Measurements from ENCODE around the gene ADGRV1. TPM values are rescaled to one million over a fixed set of nuclear protein-coding genes. Genes with fewer than 3 reads are reported as not detected.

Gene ADGRV1
- total RNA-seq, 1 donor from 2014 or later: 10.0 TPM

- no peak overlapping the region for H2AFZ ChIP-seq (ENCODE audit: low read depth, low read length)
- H3K4me2 ChIP-seq (ENCODE audit: low read length): no peak overlapping the region
- DNase-seq (ENCODE audit: low read depth) (no peak), FAIRE-seq (no peak)
- Mint-ChIP-seq H3K9me3 (ENCODE audit: unreplicated experiment) (peaks cover 7% of the 10 kb centered on the region), H3K4me1 (ENCODE audit: low read depth, unreplicated experiment) (no peaks in the 10 kb centered on the region), H3K36me3 (ENCODE audit: low read depth, unreplicated experiment) (peaks cover 2% of the 10 kb centered on the region), H3K27me3 (ENCODE audit: low read depth, unreplicated experiment) (no peaks in the 10 kb centered on the region), H3K27ac (ENCODE audit: unreplicated experiment) (no peak overlapping the region), H3K4me3 (ENCODE audit: unreplicated experiment) (no peak overlapping the region)
- no peaks in the 10 kb centered on the region for H3K36me3 ChIP-seq (ENCODE audit: insufficient read depth, low read length)
- H3K9me3 ChIP-seq (ENCODE audit: insufficient read depth, low read depth, low read length): no peaks in the 10 kb centered on the region
- H3K4me3 ChIP-seq (ENCODE audit: insufficient read depth, low read depth, low read length): no peak overlapping the region
- H3K27ac ChIP-seq (ENCODE audit: low read depth, low read length): no peak overlapping the region
- H3K79me2 ChIP-seq (ENCODE audit: insufficient read depth, low read length): no peaks in the 10 kb centered on the region
- no peak overlapping the region for H3K9ac ChIP-seq (ENCODE audit: low read length)
- TF ChIP-seq CTCF (IDR thresholded peaks at IDR 0.05; ENCODE audit: insufficient read depth, low read depth, low read length): no peak
- TF ChIP-seq EZH2 (IDR thresholded peaks at IDR 0.05; ENCODE audit: insufficient read depth, low read length): no peak
- no peaks in the 10 kb centered on the region for H3K4me1 ChIP-seq (ENCODE audit: insufficient read depth, low read length)
- no peaks in the 10 kb centered on the region for H3K27me3 ChIP-seq (ENCODE audit: insufficient read depth, low read length)
- H4K20me1 ChIP-seq (ENCODE audit: insufficient read depth, low read length): no peaks in the 10 kb centered on the region
These were observed 181.0 kb downstream of the ADGRV1 start for GRCh38 chr5:90739567-90739966.

GRCh38 chr5:90740244-90740799, 181.7 kb downstream of the ADGRV1 start:
- Histone ChIP-seq H3K9ac (ENCODE audit: low read length) (no peak overlapping the region), H3K4me1 (ENCODE audit: insufficient read depth, low read length) (no peaks in the 10 kb centered on the region), H2AFZ (ENCODE audit: low read depth, low read length) (no peak overlapping the region), H4K20me1 (ENCODE audit: insufficient read depth, low read length) (no peaks in the 10 kb centered on the region), H3K27ac (ENCODE audit: low read depth, low read length) (no peak overlapping the region), H3K4me3 (ENCODE audit: insufficient read depth, low read depth, low read length) (no peak overlapping the region), H3K36me3 (ENCODE audit: insufficient read depth, low read length) (no peaks in the 10 kb centered on the region), H3K27me3 (ENCODE audit: insufficient read depth, low read length) (no peaks in the 10 kb centered on the region), H3K9me3 (ENCODE audit: insufficient read depth, low read depth, low read length) (no peaks in the 10 kb centered on the region), H3K4me2 (ENCODE audit: low read length) (no peak overlapping the region), H3K79me2 (ENCODE audit: insufficient read depth, low read length) (no peaks in the 10 kb centered on the region)
- Mint-ChIP-seq H3K36me3 (ENCODE audit: low read depth, unreplicated experiment) (peaks cover 2% of the 10 kb centered on the region), H3K4me1 (ENCODE audit: low read depth, unreplicated experiment) (no peaks in the 10 kb centered on the region), H3K27ac (ENCODE audit: unreplicated experiment) (no peak overlapping the region), H3K4me3 (ENCODE audit: unreplicated experiment) (no peak overlapping the region), H3K27me3 (ENCODE audit: low read depth, unreplicated experiment) (no peaks in the 10 kb centered on the region), H3K9me3 (ENCODE audit: unreplicated experiment) (peaks cover 7% of the 10 kb centered on the region)
- FAIRE-seq: no peak
- DNase-seq (ENCODE audit: low read depth): no peak
- TF ChIP-seq EZH2 (IDR thresholded peaks at IDR 0.05; ENCODE audit: insufficient read depth, low read length): no peak
- TF ChIP-seq CTCF (IDR thresholded peaks at IDR 0.05; ENCODE audit: insufficient read depth, low read depth, low read length): no peak

GRCh38 chr5:90741022-90741564, 182.5 kb downstream of the ADGRV1 start:
- Mint-ChIP-seq H3K4me3 (ENCODE audit: unreplicated experiment) (no peak overlapping the region), H3K9me3 (ENCODE audit: unreplicated experiment) (peaks cover 7% of the 10 kb centered on the region), H3K4me1 (ENCODE audit: low read depth, unreplicated experiment) (no peaks in the 10 kb centered on the region), H3K27me3 (ENCODE audit: low read depth, unreplicated experiment) (no peaks in the 10 kb centered on the region), H3K27ac (ENCODE audit: unreplicated experiment) (no peak overlapping the region), H3K36me3 (ENCODE audit: low read depth, unreplicated experiment) (peaks cover 2% of the 10 kb centered on the region)
- no peak overlapping the region for H2AFZ ChIP-seq (ENCODE audit: low read depth, low read length)
- H3K9ac ChIP-seq (ENCODE audit: low read length): no peak overlapping the region
- no peaks in the 10 kb centered on the region for H3K79me2 ChIP-seq (ENCODE audit: insufficient read depth, low read length)
- TF ChIP-seq CTCF (IDR thresholded peaks at IDR 0.05; ENCODE audit: insufficient read depth, low read depth, low read length) (no peak), EZH2 (IDR thresholded peaks at IDR 0.05; ENCODE audit: insufficient read depth, low read length) (no peak)
- DNase-seq (ENCODE audit: low read depth): no peak
- H3K27me3 ChIP-seq (ENCODE audit: insufficient read depth, low read length): no peaks in the 10 kb centered on the region
- no peaks in the 10 kb centered on the region for H3K36me3 ChIP-seq (ENCODE audit: insufficient read depth, low read length)
- no peaks in the 10 kb centered on the region for H3K4me1 ChIP-seq (ENCODE audit: insufficient read depth, low read length)
- no peak for FAIRE-seq
- no peak overlapping the region for H3K27ac ChIP-seq (ENCODE audit: low read depth, low read length)
- no peaks in the 10 kb centered on the region for H3K9me3 ChIP-seq (ENCODE audit: insufficient read depth, low read depth, low read length)
- no peak overlapping the region for H3K4me2 ChIP-seq (ENCODE audit: low read length)
- H3K4me3 ChIP-seq (ENCODE audit: insufficient read depth, low read depth, low read length): no peak overlapping the region
- no peaks in the 10 kb centered on the region for H4K20me1 ChIP-seq (ENCODE audit: insufficient read depth, low read length)
